AG09319 (cell line): ENCODE measurements around the gene ARHGEF28.

Source experiments
- DNase-seq: peaks from one replicate; pipeline ENCODE4 v3.0.0-alpha.2; 2010; ENCODE audit warnings: low read depth; ENCODE audit errors: extremely low read depth
- CTCF ChIP-seq: IDR thresholded peaks from 2 replicates; pipeline ENCODE4 v1.5.1; 2011; ENCODE audit warnings: low read depth, mild to moderate bottlenecking, inconsistent platforms, low read length, moderate library complexity

Gene ARHGEF28, protein sequence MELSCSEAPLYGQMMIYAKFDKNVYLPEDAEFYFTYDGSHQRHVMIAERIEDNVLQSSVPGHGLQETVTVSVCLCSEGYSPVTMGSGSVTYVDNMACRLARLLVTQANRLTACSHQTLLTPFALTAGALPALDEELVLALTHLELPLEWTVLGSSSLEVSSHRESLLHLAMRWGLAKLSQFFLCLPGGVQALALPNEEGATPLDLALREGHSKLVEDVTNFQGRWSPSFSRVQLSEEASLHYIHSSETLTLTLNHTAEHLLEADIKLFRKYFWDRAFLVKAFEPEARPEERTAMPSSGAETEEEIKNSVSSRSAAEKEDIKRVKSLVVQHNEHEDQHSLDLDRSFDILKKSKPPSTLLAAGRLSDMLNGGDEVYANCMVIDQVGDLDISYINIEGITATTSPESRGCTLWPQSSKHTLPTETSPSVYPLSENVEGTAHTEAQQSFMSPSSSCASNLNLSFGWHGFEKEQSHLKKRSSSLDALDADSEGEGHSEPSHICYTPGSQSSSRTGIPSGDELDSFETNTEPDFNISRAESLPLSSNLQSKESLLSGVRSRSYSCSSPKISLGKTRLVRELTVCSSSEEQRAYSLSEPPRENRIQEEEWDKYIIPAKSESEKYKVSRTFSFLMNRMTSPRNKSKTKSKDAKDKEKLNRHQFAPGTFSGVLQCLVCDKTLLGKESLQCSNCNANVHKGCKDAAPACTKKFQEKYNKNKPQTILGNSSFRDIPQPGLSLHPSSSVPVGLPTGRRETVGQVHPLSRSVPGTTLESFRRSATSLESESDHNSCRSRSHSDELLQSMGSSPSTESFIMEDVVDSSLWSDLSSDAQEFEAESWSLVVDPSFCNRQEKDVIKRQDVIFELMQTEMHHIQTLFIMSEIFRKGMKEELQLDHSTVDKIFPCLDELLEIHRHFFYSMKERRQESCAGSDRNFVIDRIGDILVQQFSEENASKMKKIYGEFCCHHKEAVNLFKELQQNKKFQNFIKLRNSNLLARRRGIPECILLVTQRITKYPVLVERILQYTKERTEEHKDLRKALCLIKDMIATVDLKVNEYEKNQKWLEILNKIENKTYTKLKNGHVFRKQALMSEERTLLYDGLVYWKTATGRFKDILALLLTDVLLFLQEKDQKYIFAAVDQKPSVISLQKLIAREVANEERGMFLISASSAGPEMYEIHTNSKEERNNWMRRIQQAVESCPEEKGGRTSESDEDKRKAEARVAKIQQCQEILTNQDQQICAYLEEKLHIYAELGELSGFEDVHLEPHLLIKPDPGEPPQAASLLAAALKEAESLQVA (N-terminal part only)

DNA sequence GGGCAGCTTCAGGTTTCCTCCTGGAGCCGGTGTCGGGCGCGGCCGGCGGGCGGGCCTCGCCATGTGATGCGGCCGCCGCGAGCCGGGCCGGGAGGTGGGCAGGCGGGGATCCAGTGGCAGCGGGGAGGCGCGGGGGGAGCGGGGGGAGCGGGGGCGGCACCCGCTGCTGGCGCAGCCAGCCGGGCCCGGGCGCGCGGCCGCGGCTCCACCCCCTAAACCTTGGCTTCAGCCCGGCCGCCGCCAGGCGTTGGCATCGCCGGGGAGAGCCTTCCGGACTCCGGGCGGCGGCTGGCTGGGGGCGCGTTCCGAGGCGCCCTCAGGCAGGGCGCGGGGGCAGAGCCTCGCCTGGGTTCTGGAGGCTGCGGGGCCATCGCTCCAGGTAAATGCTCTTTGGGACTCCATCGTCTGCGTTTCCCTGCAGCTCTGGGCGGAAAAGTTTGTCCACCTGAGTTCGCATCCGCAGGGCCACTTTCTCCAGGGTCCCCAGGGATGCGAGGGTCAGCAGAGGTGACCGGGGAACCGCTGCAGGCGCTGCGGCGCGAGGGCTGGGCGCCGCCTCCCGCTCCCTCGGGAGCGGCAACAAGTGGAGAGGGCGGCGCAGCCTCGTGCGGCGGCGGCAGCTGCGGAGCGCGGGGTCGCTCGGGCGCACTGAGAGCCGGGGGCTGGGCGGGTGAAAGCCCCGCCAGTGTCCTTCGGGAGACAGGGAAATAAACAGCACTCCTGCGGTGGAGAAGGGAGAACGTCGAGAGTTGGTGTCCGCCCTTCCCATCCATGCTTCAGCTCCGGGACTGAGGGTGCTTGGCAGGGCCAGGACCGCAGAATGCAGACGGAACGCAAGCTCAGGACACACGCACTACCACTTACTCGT is at the start of gene ARHGEF28:
Gene ARHGEF28, plus strand, starts transcription at position 253 of the 868 bp plus-strand sequence. CDS start 58,656 bp downstream, outside the sequence.
- peak; percentile 24 for DNase-seq
- TF ChIP-seq CTCF, result no peak

DNA sequence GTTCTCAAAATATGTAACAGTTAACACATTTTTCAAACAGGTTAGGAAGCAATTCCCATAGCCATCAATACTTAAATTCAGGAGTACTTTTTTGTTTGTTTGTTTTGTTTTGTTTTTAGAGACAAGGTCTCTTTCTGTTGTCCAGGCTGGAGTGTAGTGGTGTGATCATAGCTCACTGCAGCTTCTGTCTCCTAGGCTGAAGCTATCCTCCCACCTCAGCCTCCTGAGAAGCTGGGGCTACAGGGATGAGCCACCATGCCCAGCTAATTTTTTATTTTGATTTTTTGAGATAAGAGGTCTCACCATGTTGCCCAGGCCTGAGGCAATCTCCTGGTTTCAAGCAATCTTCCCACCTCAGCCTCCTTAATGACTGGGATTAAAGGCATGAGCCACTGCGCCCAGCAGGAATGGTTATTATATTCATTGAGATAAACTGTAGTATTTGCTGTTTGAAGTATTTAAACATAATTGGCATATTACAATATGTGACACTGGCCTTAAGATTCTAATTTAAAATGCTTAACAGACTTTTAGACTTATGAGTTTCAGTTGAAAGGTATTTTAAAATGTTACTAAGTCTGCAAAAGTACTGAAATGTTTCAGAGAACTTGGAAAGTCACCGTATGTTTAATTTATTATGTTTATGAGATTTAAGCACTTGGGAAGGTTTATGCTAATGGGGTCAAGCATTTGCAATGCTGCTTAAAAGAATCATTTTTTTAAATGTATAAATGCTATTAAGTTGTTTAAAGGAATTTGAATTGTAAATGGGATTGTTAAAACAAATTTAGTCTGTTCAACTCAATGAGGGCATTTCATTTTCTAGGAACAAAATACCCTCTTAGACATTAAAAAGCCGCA is 43.5 kb upstream of the ARHGEF28 start:
- DNase-seq, result no peak
- no peak for TF ChIP-seq CTCF

DNA sequence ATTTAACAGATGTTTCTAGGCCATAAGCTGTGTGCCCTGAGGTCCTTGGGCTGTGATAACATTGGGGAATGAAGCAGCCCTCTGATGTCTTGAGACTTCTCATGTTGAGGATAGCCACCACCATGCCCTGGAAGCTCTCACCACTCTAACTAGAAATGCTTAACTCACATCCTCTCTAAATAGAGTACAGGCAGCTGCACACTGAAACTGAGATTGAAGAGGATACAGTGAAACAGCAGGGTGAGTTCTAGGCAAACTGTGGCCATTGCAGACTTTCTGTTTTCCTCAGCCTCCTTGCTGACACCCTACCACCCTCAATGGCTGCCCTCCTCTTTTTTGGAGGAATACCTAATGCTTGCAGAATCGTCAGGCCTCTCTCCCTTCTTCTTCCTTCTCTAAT is 38.1 kb upstream of the ARHGEF28 start:
- no peak for DNase-seq
- no peak for TF ChIP-seq CTCF

GRCh38 chr5:73591102-73591695 is 34.8 kb upstream of the ARHGEF28 start:
- peak; percentile 74 for DNase-seq
- TF ChIP-seq CTCF, result peak; percentile 55

DNA sequence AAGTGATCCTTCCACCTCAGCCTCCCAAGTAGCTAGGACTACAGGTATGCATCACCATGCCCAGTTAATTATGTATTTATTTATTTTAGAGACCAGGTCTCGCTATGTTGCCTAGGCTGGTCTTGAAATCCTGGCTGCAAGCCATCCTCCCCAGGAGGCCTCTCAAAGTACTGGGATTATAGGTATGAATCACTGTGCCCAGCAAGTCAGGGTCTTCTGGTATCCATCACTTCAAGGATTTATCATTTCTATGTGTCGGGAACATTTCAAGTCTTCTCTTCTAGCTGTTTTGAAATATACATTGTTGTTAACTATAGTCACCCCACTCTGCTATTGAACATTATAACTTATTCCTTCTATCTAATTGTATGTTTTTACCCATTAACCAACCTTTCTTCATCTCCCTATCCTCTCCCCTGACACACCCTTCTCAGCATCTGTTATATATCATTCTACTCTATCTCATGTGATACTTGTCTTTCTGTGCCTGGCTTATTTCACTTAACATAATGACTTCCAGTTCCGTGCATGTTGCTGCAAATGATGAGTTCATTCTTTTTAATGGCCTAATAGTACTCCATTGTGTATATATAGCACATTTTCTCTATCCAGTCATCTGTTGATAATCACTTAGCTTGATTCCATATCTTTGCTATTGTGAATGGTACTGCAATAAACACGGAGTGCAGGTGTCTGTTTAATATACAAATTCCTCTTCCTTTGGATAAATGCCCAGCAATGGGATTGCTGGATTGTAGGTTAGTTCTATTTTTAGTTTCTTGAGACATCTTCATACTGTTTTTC is 34.1 kb upstream of the ARHGEF28 start:
- TF ChIP-seq CTCF, result no peak
- no peak for DNase-seq
